Right cardiac atrium (tissue), 5 donors: ENCODE results near the gene TOP3B. TPM values are rescaled to one million over a fixed set of nuclear protein-coding genes. Genes with fewer than 3 reads are reported as not detected.

Experiments
- ATAC-seq, 2 donors: fragments of 200-7000 bp; cut with Tn5 transposase; one replicate each; pipeline versions ENCODE4 v1.8.0 to v1.9.1; 2020; ENCODE audit warnings: moderate library complexity in 2 of 2, mild to moderate bottlenecking in 1 of 2
- DNase-seq, 3 donors: peaks; one replicate each; pipeline ENCODE4 v3.0.0-alpha.2; 2020
- H3K27ac ChIP-seq: one replicate; pipeline ENCODE4 v1.5.1; 2013; ENCODE audit warnings: mild to moderate bottlenecking, low read length, control low read depth, moderate library complexity
- H3K27me3 ChIP-seq: one replicate; pipeline ENCODE4 v1.6.1; 2013; ENCODE audit not compliant: control insufficient read depth, insufficient read depth
- H3K4me1 ChIP-seq: one replicate; pipeline ENCODE4 v1.6.1; 2013; ENCODE audit warnings: low read length; ENCODE audit not compliant: control insufficient read depth, insufficient read depth
- H3K4me3 ChIP-seq: one replicate; pipeline ENCODE4 v1.5.1; 2013; ENCODE audit warnings: low read length, control low read depth
- H3K9me3 ChIP-seq: one replicate; pipeline ENCODE4 v1.6.1; 2013; ENCODE audit warnings: low read length; ENCODE audit not compliant: control insufficient read depth
- WGBS: extraction: QIAGEN DNeasy Blood & Tissue Kit; methylation state at CpG from one replicate; pipeline ENCODE4 v1.1.7; 2013; 5-methylcytosine and 5-hydroxymethylcytosine counted together
- intact Hi-C, 4 donors: fragments of 100-400 bp; cut with DNase I; formaldehyde crosslinking; loops; one replicate each; pipeline versions ENCODE4 v1.11.0 to v1.14.0; 2022 to 2023
- polyA plus RNA-seq: library from polyadenylated mRNA; stranded (reverse); fragments of 200-250 nt; gene quantifications from one replicate; pipeline ENCODE4 v1.2.3, GENCODE V29; 2013
- total RNA-seq, 4 donors: library from RNA; stranded (reverse); fragmentation: NEBNext Ultra II Directional; extraction: Animal tissue kit (Norgen Biotek cat#: 25700); gene quantifications; one replicate each; pipeline ENCODE4 v1.2.1, GENCODE V29; 2021
- donor health status: healthy with polysubstance abuse.
- donor health status: DM: no; HTN: yes; CAD: no.
- donor health status: DM: no; HTN: no; CAD: no.
- donor health status: DM: no; HTN: yes; CAD: no; lungs with severe emphysema.
- donor health status: DM: yes; HTN: yes; CAD: no.

The TOP3B gene
- total and polyA plus RNA-seq, 5 donors, result 11.1 to 17.8 (median 12.8) TPM

DNA sequence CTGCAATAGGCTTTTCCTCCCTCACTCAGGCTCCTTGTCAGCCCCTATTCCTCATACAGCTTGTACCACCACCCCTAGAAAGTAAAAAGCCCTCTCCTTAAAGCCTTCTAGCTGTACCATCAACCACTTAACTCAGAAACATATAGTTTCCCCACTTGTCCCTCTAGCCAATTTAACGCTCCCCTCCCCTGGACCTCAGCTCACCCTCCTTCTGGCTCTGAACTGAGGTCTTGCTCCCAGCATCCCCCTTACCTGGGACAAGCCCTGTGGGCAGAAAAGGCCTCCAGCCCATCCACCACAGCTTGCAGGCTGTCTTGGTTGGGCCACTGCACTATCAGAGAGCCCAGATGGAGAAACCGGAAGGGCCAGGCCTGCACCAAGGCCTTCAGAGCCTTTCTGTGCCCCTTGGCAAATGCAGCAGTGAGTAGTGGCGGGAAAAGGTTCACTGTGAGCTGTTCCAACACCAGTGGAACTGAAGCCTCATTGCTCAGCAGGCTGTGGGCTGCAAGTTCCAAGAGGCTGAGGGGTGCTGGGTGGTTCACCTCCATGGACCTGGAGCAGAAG, 12.4 kb upstream of the TOP3B start:
- intact Hi-C loops, result no loop called here
- no peaks in the 10 kb centered on the region for H3K4me1 ChIP-seq
- no peak overlapping the region for H3K4me3 ChIP-seq
- ATAC-seq (no peak), DNase-seq (no peak)
- H3K27ac ChIP-seq, result no peak overlapping the region
- no peaks in the 10 kb centered on the region for H3K27me3 ChIP-seq
- H3K9me3 ChIP-seq, result no peaks in the 10 kb centered on the region
- WGBS, result 96% methylated on average over 3 of the region's 3 CpGs

DNA sequence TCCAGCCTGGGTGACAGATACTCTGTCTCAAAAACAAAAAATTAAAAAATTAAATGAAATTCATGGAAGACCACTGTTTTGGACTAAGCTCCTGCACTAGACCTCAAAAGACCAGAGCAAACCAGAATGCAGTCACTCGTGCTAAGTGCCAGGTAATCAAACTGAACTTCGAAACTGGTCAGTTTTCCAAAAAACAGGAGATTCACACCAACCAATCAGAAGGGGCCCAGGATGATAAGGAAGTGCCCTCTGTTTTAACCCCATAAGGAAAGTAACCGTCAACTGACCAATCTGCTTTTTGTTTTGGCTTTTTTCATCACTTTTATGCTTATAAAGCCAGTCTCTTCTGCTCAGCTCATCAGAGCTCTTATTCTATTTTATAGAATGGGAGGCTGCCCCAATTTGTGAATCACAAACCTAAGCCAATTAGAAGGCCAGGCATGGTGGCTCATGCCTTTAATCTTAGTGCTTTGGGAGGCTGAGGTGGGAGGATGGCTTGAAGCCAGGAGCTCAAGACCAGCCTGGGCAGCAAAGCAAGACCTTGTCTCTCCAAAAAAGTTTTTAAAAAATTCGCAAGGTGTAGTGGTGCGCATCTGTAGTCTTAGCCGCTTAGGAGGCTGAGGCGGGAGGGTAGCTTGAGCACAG, 10.1 kb upstream of the TOP3B start:
- Histone ChIP-seq H3K27ac (no peak overlapping the region), H3K27me3 (no peaks in the 10 kb centered on the region), H3K4me3 (no peak overlapping the region), H3K4me1 (no peaks in the 10 kb centered on the region), H3K9me3 (no peaks in the 10 kb centered on the region)
- WGBS, result 74% methylated on average over 7 of the region's 7 CpGs
- no peak for DNase-seq
- no peak for ATAC-seq
- intact Hi-C loops, result no loop called here

DNA sequence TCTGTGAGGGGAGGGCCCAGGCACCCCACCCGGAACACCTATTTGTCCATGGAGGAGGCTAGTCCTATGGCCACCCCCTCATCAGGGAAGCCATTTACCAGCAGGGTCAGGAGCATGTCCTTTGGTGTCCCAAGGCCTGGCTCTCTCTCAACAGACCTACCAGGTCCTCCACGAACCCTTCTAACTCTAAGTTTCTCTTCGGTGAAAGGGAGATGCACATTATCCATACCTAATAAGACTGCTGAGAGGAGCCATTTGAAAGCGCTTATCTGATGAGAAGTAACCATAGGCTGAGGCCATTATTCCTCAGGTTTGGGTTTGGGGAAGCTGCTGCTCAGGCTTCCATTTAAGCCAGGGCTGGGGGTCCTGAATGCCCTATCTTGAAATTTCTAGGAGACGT, 9.2 kb upstream of the TOP3B start:
- WGBS, result 89% methylated on average over 5 of the region's 5 CpGs
- Histone ChIP-seq H3K27me3 (no peaks in the 10 kb centered on the region), H3K27ac (no peak overlapping the region), H3K4me3 (no peak overlapping the region), H3K9me3 (no peaks in the 10 kb centered on the region), H3K4me1 (no peaks in the 10 kb centered on the region)
- intact Hi-C loops, result no loop called here
- DNase-seq, result no peak
- peak in 1 of 2 donors; percentile 10 for ATAC-seq

DNA sequence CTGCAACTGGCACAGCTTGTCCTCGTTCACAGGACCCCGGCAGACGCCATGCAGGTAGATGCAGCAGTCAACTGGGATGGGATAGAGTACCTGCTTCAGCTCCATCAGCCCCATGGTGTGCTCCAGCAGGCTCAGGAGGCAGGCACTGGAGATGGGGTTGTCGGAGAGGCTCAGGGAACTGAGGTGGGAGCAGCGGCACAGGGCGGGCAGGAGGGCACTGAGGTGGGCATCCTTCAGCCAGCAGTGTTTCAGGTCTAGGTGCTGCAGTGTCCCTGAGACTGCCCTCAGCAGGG, 8.7 kb upstream of the TOP3B start:
- 88% methylated on average over 6 of the region's 6 CpGs for WGBS
- no peaks in the 10 kb centered on the region for H3K9me3 ChIP-seq

DNA sequence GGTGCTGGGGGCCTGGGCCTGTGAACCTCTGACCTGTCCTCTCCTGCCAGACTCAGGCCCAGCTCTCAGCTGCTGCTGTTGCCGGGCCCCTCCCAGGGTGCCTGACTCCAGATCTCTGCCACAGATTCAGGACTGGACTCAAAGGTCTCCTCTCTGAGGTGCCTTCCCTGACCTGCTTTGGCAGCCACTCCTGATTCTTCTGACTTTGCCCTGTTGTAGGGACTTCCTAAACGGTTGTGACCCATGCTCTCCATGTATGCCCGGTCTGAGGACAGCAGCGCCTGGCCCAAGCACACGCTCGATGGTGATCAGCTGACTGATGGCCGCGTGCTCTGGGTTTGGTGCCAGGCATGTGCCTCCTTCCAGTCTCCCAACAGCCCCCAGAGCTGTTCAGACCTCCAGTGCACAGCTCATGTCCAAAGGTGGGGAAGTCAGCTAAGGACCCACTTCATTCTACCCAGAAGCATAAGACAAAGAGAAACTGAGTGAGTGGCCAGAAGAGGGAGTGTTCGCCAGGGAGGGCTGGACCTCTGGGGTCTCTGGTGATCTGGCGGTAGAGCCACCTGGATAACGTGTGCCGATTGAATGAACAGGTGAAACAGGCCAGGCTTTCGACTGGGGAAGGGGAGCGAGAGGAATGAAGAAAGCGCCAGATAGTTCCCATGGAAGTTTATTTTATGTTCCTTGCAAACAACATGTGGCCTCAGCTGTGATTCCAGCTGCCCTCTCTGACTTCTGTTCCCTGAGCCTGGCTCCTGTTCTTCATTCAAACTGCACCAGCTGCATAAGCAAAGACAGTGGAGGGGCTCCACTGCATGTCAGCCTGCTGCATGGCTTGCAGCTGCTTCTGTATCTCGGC, 8.1 kb upstream of the TOP3B start:
- no peaks in the 10 kb centered on the region for H3K4me1 ChIP-seq
- intact Hi-C loops, result no loop called here
- H3K27ac ChIP-seq, result no peak overlapping the region
- no peak for ATAC-seq
- H3K27me3 ChIP-seq, result no peaks in the 10 kb centered on the region
- 75% methylated on average over 16 of the region's 16 CpGs for WGBS
- no peak for DNase-seq
- no peaks in the 10 kb centered on the region for H3K9me3 ChIP-seq
- H3K4me3 ChIP-seq, result no peak overlapping the region

More for the DNA sequence above, 8.7 kb upstream of the TOP3B start:
- ATAC-seq (peak in 1 of 2 donors; percentile 17), DNase-seq (no peak)
- intact Hi-C loops, result no loop called here
- H3K27ac ChIP-seq, result no peak overlapping the region
- no peaks in the 10 kb centered on the region for H3K4me1 ChIP-seq
- no peaks in the 10 kb centered on the region for H3K27me3 ChIP-seq
- no peak overlapping the region for H3K4me3 ChIP-seq

DNA sequence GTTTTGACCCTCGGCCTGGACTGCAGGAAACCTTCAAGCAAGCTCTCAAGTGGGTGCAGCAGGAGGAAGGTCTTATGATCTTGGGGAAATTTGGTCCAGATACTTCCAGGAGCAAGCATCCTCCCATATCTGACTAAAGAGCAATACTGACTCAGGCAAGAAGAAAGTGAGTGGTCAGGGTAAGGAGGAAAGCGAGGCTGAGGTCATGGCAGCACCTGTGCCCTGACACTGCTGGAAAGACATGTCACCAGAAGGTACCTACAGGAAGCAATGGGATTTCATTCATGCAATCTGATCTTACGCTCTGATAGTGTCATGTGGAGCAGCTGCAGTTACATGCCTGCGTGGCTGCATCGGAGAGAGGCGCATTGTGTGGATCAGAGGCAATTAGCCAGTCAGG, 6.5 kb upstream of the TOP3B start:
- intact Hi-C loops, result no loop called here
- ATAC-seq (no peak), DNase-seq (no peak)
- H3K27me3 ChIP-seq, result no peaks in the 10 kb centered on the region
- 82% methylated on average over 6 of the region's 6 CpGs for WGBS
- H3K9me3 ChIP-seq, result no peaks in the 10 kb centered on the region
- H3K4me3 ChIP-seq, result no peak overlapping the region
- no peaks in the 10 kb centered on the region for H3K4me1 ChIP-seq
- H3K27ac ChIP-seq, result no peak overlapping the region

DNA sequence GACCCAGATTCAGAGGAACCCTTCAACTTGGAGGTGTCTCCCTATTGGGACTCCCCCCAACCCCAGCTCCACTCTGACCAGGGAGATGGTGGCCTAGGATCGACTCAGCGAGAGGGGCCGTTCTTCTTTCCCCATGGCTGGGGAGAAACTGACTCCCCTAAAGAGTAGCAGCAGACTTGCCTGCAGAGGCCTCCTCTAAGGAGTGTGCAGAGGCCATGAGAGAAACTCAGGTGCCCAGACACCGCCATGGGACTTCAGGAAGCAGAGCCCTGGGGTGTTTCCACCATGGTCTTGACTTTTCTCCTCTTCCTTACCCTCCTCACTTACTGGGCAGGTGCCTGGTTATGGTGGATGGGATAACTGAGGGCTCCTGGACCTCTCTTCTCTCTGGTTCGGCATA, 2.6 kb upstream of the TOP3B start:
- Histone ChIP-seq H3K27me3 (no peaks in the 10 kb centered on the region), H3K4me1 (peaks cover 2% of the 10 kb centered on the region), H3K27ac (no peak overlapping the region), H3K9me3 (no peaks in the 10 kb centered on the region), H3K4me3 (no peak overlapping the region)
- 93% methylated on average over 5 of the region's 5 CpGs for whole genome bisulfite sequencing
- intact Hi-C loops, result no loop called here
- no peak for ATAC-seq
- no peak for DNase-seq

DNA sequence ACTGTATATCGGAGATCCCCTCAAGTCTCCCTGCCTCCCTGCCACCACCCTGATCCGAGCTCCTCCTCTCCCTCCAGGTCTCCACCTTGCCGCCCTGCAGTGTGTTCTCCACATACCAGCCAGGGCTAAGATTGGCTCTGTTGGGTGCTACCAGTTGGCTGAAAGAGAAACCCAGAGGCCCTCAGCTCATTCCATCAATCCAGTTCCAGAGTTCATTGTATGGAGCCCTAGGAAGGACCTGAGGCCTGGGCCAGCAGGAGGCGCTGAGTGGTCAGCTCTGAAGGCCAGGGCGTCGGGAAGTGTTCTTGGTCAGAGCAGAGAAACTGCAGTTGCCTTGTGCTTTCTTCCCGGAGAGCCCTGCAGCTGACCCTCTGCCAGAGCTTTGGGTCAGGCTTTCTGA, 2.2 kb upstream of the TOP3B start:
- 40% methylated on average over 7 of the region's 7 CpGs for WGBS
- Histone ChIP-seq H3K4me3 (no peak overlapping the region), H3K27ac (no peak overlapping the region), H3K4me1 (peaks cover 2% of the 10 kb centered on the region), H3K27me3 (no peaks in the 10 kb centered on the region), H3K9me3 (no peaks in the 10 kb centered on the region)
- DNase-seq (peak in 1 of 3 donors; percentile 69), ATAC-seq (no peak)
- intact Hi-C loops, result no loop called here

DNA sequence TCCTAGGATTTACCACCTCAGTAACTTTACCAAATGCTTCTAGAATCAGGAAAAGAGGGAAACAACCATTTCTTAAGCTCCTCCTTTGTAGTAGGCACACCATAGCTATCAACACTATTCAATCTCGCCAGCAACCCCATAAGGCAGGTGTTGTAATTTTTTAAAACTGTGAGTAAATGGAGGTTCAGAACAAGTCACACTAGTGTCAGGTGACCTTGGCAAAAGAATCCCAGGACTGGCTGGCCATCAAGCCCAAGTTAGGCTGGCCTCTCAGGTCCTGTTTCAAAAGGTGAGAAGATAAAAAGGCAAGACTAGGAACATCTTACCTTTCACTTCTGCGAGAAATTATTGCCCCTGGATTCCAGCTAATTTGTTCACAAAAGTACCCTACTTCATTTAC, 713 bp downstream of the TOP3B start:
- Histone ChIP-seq H3K9me3 (no peaks in the 10 kb centered on the region), H3K4me1 (peaks cover 2% of the 10 kb centered on the region), H3K27me3 (no peaks in the 10 kb centered on the region), H3K27ac (peak overlapping the region; percentile 1), H3K4me3 (peak overlapping the region; percentile 89)
- intact Hi-C loops, result no loop called here
- DNase-seq, result no peak
- no peak for ATAC-seq
- WGBS, result 35% methylated on average over 2 of the region's 2 CpGs

DNA sequence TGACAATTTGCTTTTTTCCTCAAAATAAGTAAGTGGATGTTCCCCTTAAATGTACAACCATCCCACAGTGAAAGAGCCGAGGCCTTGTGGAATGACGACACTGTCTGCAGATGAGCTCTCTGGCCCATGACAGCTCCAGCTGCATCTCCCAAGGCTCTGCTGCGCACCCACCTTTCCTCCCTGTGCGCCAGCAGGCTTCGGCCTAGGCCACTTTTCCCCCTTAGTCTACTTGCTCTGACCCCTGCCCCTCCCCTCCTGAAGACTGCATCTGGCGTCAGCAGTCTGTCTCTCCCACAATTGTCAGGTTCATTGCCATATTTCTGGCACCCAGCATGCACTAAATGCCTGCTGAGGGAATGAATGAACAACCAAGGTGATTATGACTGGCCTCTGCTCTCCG, 2.0 kb downstream of the TOP3B start:
- no peak for ATAC-seq

DNA sequence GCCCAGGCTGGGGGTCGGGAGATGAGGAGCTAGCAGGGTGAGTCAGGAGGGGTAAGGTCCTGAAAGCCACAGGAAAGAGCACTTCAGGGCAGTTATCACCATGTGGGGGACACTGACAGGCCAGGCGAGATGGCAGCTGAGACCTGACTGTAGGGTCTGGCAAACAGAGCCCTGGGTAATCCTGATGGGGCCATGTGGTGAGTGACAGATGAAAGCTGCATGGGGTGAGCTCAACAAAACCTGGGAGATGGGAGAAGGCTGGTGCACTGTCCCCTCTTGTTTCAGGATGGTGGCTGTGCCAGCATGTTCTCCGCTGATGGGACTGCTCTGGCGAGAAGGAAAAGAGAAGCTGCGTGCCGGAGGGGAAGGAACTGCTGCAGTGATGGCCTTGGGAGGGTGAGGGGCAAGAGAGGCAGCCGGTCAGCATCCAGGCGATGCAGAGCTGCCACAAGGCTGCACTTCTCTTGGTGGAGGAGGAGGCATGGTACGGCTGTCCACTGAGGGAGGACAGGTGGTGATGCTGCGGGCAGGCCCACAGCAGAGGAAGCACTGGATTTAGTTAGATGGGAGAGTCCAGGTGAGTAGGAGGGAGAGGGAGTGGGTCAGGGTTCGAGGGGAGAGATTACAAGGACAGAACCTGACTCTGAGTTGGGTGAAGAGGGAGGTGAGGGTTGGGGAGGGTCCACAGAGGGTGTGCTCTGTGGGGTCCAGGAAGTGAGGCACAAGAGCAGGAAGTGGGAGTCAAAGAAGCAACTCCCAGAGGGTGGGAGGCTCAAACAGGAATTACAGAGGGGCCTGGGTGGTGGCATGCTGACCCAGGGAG, 3.8 kb downstream of the TOP3B start:
- H3K4me1 ChIP-seq, result peaks cover 2% of the 10 kb centered on the region

More for the DNA sequence above, 2.0 kb downstream of the TOP3B start:
- Histone ChIP-seq H3K4me1 (peaks cover 2% of the 10 kb centered on the region), H3K4me3 (no peak overlapping the region), H3K9me3 (no peaks in the 10 kb centered on the region), H3K27ac (no peak overlapping the region), H3K27me3 (no peaks in the 10 kb centered on the region)
- DNase-seq, result no peak
- 69% methylated on average over 7 of the region's 7 CpGs for WGBS
- intact Hi-C loops, result no loop called here

More for the DNA sequence above, 3.8 kb downstream of the TOP3B start:
- WGBS, result 69% methylated on average over 11 of the region's 11 CpGs
- no peaks in the 10 kb centered on the region for H3K9me3 ChIP-seq
- H3K4me3 ChIP-seq, result no peak overlapping the region
- ATAC-seq (no peak), DNase-seq (no peak)
- H3K27ac ChIP-seq, result no peak overlapping the region
- no peaks in the 10 kb centered on the region for H3K27me3 ChIP-seq
- intact Hi-C loops, result no loop called here
